ENCODE results near the gene SLAMF9.

Gene SLAMF9

DNA sequence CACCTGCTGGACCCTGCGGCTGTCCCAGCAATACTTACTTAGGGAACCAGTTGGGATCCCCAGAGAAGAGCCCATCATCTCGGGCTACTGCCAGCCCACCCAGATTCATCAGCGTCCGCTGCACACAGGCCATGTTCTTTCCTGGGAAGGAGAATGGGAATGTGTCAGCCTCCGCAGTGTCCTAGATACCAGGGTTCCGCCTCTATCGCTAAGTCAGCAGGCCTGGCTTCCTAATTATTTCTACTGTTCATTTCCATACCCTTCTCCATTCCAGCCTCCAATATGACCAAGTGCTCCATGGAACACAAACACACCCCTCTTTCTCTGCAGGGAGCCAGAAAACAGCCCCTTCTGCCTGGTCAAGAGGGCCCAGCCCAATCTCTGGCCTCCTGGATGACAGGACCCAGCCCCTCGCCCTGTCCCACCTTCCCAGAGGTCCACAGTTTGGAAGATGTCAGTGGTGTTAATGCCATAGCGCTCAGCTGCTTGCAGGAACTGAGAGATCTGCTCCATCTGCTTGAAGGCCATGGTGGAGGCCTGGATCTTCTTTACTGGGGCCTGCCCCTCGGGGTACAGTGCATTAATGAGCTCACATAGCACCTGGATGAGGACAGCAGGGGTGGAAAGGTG, 34.7 kb downstream of the SLAMF9 start:
- no peaks in the 10 kb centered on the region for H3K79me2 ChIP-seq
- no peak overlapping the region for H3K9ac ChIP-seq
- TF ChIP-seq, protein P1, sequence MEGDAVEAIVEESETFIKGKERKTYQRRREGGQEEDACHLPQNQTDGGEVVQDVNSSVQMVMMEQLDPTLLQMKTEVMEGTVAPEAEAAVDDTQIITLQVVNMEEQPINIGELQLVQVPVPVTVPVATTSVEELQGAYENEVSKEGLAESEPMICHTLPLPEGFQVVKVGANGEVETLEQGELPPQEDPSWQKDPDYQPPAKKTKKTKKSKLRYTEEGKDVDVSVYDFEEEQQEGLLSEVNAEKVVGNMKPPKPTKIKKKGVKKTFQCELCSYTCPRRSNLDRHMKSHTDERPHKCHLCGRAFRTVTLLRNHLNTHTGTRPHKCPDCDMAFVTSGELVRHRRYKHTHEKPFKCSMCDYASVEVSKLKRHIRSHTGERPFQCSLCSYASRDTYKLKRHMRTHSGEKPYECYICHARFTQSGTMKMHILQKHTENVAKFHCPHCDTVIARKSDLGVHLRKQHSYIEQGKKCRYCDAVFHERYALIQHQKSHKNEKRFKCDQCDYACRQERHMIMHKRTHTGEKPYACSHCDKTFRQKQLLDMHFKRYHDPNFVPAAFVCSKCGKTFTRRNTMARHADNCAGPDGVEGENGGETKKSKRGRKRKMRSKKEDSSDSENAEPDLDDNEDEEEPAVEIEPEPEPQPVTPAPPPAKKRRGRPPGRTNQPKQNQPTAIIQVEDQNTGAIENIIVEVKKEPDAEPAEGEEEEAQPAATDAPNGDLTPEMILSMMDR (IDR thresholded peaks at IDR 0.05), result no peak
- no peaks in the 10 kb centered on the region for H3K36me3 ChIP-seq (ENCODE audit: control insufficient read depth, insufficient read depth, low read length)
- H3K27me3 ChIP-seq (ENCODE audit: control insufficient read depth, insufficient read depth, low read length), result no peaks in the 10 kb centered on the region
- H3K4me2 ChIP-seq (ENCODE audit: low read length), result no peak overlapping the region
- H3K27ac ChIP-seq, result no peak overlapping the region
- no peak overlapping the region for H3K4me3 ChIP-seq (ENCODE audit: low read depth, low read length)
- no peak overlapping the region for H2AFZ ChIP-seq
- peaks cover 9% of the 10 kb centered on the region for H3K4me1 ChIP-seq
- H3K9me3 ChIP-seq (ENCODE audit: control insufficient read depth, low read length), result no peaks in the 10 kb centered on the region

DNA sequence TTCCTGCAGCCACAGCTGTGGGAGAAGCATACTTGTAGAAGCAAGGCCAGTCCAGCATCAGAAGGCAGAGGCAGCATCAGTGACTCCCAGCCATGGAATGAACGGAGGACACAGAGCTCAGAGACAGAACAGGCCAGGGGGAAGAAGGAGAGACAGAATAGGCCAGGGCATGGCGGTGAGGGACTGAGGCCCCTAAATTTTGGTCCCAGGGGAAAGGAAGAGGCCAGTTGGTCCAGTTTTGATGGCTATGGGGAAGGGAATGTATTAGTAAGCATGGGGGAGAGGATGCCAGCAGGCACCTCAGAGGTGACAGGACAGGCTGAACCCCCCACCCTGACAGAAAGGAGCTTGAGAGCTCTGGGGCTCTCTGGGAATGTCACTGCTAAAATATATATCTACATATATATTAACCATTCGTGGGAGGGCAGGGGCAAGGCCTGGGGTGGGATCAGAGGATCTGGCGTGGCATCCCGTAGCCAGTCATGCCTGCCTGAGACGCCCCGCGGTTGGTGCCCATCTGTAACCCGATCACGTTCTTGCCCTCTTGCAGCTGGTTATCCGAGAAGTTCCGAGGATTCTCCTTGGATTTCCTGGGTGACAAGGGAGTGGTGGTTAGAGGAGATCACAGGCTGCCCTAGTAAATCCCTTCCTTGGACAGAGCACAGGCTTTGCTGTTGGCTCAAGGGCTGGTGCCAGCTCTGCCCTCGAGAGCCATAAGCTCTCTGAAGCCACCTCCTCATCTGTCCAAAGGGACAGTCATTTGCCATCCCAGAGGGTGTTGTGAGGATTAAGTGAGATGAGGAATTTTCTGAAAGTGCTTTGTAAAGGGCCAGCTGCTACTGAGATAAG, 35.5 kb downstream of the SLAMF9 start:
- Histone ChIP-seq H3K79me2 (no peaks in the 10 kb centered on the region), H3K4me1 (peaks cover 11% of the 10 kb centered on the region), H3K9me3 (ENCODE audit: control insufficient read depth, low read length) (no peaks in the 10 kb centered on the region), H2AFZ (no peak overlapping the region), H3K4me3 (ENCODE audit: low read depth, low read length) (no peak overlapping the region), H3K9ac (no peak overlapping the region), H3K27ac (no peak overlapping the region), H3K36me3 (ENCODE audit: control insufficient read depth, insufficient read depth, low read length) (no peaks in the 10 kb centered on the region), H3K27me3 (ENCODE audit: control insufficient read depth, insufficient read depth, low read length) (no peaks in the 10 kb centered on the region), H3K4me2 (ENCODE audit: low read length) (no peak overlapping the region)
- TF ChIP-seq, protein P1 (IDR thresholded peaks at IDR 0.05), result no peak

DNA sequence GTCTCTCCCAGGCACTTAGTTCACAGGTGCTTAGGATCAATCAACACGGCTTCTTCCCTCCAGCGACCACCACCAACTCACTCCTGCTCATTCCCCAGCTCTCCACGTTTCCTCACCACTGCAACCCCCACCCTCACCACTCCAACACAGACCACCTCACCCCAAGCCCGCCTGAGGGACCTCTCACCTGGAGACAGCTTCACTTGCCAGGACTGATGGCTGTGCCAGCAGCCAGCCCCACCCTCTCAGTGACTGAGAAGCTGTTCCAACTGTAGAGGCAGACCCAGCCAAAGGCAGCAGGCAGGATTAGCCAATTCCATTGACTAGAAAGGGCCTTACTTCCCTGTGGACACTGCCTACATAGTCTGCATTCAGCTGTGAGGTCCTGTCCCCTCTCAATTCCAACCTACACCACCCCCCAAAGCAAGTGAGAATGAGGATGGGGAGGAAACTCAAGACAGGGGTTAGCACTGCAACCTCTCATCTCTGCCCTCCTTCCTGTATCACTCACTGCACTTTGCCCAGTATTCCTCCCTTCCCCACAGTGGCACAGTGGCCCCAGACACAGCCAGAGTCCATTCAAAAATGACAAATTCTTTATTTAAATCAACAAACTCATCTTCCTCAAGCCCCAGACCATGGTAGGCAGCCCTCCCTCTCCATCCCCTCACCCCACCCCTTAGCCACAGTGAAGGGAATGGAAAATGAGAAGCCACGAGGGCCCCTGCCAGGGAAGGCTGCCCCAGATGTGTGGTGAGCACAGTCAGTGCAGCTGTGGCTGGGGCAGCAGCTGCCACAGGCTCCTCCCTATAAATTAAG, 36.3 kb downstream of the SLAMF9 start:
- H3K27ac ChIP-seq, result no peak overlapping the region
- H3K36me3 ChIP-seq (ENCODE audit: control insufficient read depth, insufficient read depth, low read length), result no peaks in the 10 kb centered on the region
- TF ChIP-seq, protein P1 (IDR thresholded peaks at IDR 0.05), result no peak
- no peak overlapping the region for H2AFZ ChIP-seq
- H3K4me1 ChIP-seq, result peaks cover 12% of the 10 kb centered on the region
- H3K9me3 ChIP-seq (ENCODE audit: control insufficient read depth, low read length), result no peaks in the 10 kb centered on the region
- no peaks in the 10 kb centered on the region for H3K79me2 ChIP-seq
- no peak overlapping the region for H3K4me2 ChIP-seq (ENCODE audit: low read length)
- no peaks in the 10 kb centered on the region for H3K27me3 ChIP-seq (ENCODE audit: control insufficient read depth, insufficient read depth, low read length)
- H3K4me3 ChIP-seq (ENCODE audit: low read depth, low read length), result no peak overlapping the region
- H3K9ac ChIP-seq, result no peak overlapping the region

DNA sequence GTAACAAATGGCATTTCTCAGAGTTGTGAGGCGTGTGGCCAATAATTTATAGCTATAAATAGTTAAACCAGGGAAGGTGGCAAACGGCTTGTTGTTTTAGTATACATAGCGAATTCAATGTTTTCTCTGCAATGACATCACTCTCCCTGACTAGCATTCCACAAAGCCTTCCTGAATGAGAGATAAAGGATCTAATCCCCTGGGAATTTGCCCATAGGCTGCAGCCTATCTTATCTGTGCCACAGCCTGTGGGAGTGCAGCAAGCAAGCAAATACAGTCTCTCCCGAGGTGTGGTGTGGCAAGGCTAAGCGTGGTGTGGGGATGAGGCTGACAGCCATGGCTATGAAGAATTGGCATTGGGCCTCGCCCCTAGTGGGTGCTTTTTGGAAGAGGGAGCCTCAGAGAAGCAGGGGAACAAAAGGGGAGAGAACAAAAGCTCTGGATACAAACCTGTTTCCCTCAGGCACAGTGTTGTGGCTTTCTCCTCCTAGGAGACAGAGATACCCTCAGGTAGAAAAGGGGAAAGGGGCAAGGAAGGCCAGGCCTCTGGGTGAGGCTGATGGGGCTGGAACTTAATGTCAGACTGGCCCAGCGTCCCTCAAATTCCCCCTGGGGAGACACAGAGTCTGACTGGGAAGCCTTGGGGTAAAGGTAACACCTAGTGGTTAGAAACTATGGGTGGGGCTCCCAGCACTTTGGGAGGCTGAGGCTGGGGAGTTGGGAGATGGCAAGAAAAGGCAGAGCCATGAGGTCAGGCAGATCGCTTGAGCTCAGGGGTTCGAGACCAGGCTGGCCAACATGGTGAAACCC, 37.6 kb downstream of the SLAMF9 start:
- Histone ChIP-seq H3K27ac (no peak overlapping the region), H3K4me3 (ENCODE audit: low read depth, low read length) (no peak overlapping the region), H3K79me2 (no peaks in the 10 kb centered on the region), H3K4me2 (ENCODE audit: low read length) (no peak overlapping the region), H3K36me3 (ENCODE audit: control insufficient read depth, insufficient read depth, low read length) (no peaks in the 10 kb centered on the region), H3K9ac (no peak overlapping the region), H3K9me3 (ENCODE audit: control insufficient read depth, low read length) (no peaks in the 10 kb centered on the region), H3K27me3 (ENCODE audit: control insufficient read depth, insufficient read depth, low read length) (no peaks in the 10 kb centered on the region), H3K4me1 (peaks cover 12% of the 10 kb centered on the region), H2AFZ (no peak overlapping the region)
- TF ChIP-seq, protein P1 (IDR thresholded peaks at IDR 0.05), result no peak
